DOHH2 (cell line): Measurements from ENCODE around the gene ABCF3.

Source experiments
- H3F3A ChIP-seq: fragments of 200-600 bp; sonication (generic), shearing (Covaris generic); 2 replicates; pipeline ENCODE4 v1.6.0; 2016; ENCODE audit warnings: antibody characterized with exemption, mild to moderate bottlenecking; ENCODE audit not compliant: control insufficient read depth, insufficient read depth
- H3K27ac ChIP-seq: fragments of 200-600 bp; sonication (generic); 2 replicates; pipeline ENCODE4 v1.5.1; 2014; ENCODE audit warnings: low read depth, mild to moderate bottlenecking, low read length, moderate library complexity
- H3K27me3 ChIP-seq: fragments of 200-600 bp; sonication (generic); 2 replicates; pipeline ENCODE4 v1.6.1; 2014; ENCODE audit warnings: mild to moderate bottlenecking, low read length, mixed read lengths; ENCODE audit not compliant: control insufficient read depth
- H3K36me3 ChIP-seq: fragments of 200-600 bp; sonication (generic); 2 replicates; pipeline ENCODE4 v1.6.1; 2014; ENCODE audit warnings: mild to moderate bottlenecking, low read length, moderate library complexity, mixed read lengths; ENCODE audit not compliant: control insufficient read depth
- H3K4me1 ChIP-seq: fragments of 200-600 bp; sonication (generic); 2 replicates; pipeline ENCODE4 v1.6.1; 2014; ENCODE audit warnings: mild to moderate bottlenecking, low read length, mixed read lengths; ENCODE audit not compliant: control insufficient read depth
- H3K4me2 ChIP-seq: fragments of 200-600 bp; sonication (generic); 2 replicates; pipeline ENCODE4 v1.6.0; 2014; ENCODE audit warnings: mild to moderate bottlenecking, low read length, moderate library complexity
- H3K4me3 ChIP-seq: fragments of 200-600 bp; sonication (generic); 2 replicates; pipeline ENCODE4 v1.5.1; 2014; ENCODE audit warnings: mild to moderate bottlenecking, low read length, mixed read lengths
- H3K79me2 ChIP-seq: fragments of 200-600 bp; sonication (generic); 2 replicates; pipeline ENCODE4 v1.6.1; 2014; ENCODE audit warnings: mild to moderate bottlenecking, low read length, mixed read lengths; ENCODE audit not compliant: control insufficient read depth
- H3K9me2 ChIP-seq: fragments of 200-600 bp; sonication (generic); replicated peaks from 2 replicates; pipeline ENCODE4 v1.6.1; 2014; ENCODE audit warnings: mild to moderate bottlenecking, low read length, mixed read lengths; ENCODE audit not compliant: control insufficient read depth
- H3K9me3 ChIP-seq: fragments of 200-600 bp; sonication (generic); 2 replicates; pipeline ENCODE4 v1.6.1; 2014; ENCODE audit warnings: antibody characterized with exemption, low read length, mixed read lengths; ENCODE audit not compliant: control insufficient read depth, insufficient read depth
- H4K20me1 ChIP-seq: fragments of 200-600 bp; sonication (generic); 2 replicates; pipeline ENCODE4 v1.6.0; 2014; ENCODE audit warnings: low read depth, mild to moderate bottlenecking, antibody characterized with exemption, low read length, moderate library complexity; ENCODE audit not compliant: control insufficient read depth, insufficient read depth
- CTCF ChIP-seq: fragments of 200-600 bp; sonication (generic); IDR thresholded peaks from one replicate; pipeline ENCODE4 v1.5.1; 2014; ENCODE audit warnings: antibody characterized with exemption, mild to moderate bottlenecking, low read depth, low read length; ENCODE audit not compliant: poor library complexity, severe bottlenecking
- EZH2phosphoT487 ChIP-seq: fragments of 200-600 bp; sonication (generic); IDR thresholded peaks from 2 replicates; pipeline ENCODE4 v1.6.1; 2017; ENCODE audit warnings: borderline replicate concordance, mild to moderate bottlenecking, antibody characterized with exemption, low read length, moderate library complexity, mixed read lengths

The ABCF3 gene

DNA sequence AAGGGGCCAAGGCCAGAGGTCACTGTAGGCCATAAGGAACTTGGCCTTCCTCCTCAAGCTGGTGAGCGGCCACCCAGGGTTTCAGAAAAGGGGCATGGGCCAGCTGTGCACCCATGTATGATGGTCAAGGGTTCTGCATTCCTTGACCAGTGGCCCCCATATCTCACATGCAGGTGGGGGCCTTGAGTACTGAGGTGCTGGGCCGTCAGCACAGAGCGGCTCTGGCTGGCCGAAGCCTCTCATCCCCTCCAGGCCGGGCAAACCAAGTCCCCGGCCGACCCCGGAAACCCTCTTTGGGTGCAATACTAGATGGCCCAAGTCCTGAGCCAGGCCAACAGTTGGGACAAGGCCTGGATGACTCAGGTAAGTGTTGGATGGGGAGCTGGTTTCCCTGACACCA lies 53.2 kb downstream of the ABCF3 start:
- peaks cover 23% of the 10 kb centered on the region for H3K36me3 ChIP-seq
- H3K4me2 ChIP-seq, result no peak overlapping the region
- H3K79me2 ChIP-seq, result no peaks in the 10 kb centered on the region
- peaks cover 7% of the 10 kb centered on the region for H3K4me1 ChIP-seq
- H4K20me1 ChIP-seq, result no peaks in the 10 kb centered on the region
- H3K27ac ChIP-seq, result no peak overlapping the region
- H3K4me3 ChIP-seq, result no peak overlapping the region
- no peaks in the 10 kb centered on the region for H3K9me3 ChIP-seq
- H3F3A ChIP-seq, result 0 out of 2 replicates have a peak, but pooled peaks cover 2% of the 10 kb centered on the region
- no peaks in the 10 kb centered on the region for H3K27me3 ChIP-seq
- no peaks in the 10 kb centered on the region for H3K9me2 ChIP-seq
- no peak for TF ChIP-seq CTCF
- no peak for TF ChIP-seq EZH2phosphoT487

DNA sequence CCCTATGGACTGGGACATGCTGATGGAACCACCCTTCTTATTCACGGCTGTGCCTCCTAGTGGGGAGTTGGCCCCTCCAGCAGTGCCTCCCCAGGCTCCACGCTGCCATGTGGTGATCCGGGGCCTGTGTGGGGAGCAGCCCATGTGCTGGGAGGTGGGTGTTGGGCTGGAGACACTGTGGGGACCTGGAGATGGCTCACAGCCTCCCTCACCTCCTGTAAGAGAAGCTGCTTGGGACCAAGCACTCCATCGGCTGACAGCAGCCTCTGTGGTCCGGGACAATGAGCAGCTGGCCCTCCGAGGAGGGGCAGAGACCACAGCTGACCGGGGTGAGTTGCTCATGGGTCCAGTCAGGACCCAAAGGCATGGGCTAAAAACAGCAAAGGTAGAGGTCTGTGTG lies 53.7 kb downstream of the ABCF3 start:
- no peaks in the 10 kb centered on the region for H3K9me3 ChIP-seq
- H3K79me2 ChIP-seq, result no peaks in the 10 kb centered on the region
- TF ChIP-seq CTCF (no peak), EZH2phosphoT487 (no peak)
- H3F3A ChIP-seq, result 0 out of 2 replicates have a peak, but pooled peaks cover 2% of the 10 kb centered on the region
- H3K4me1 ChIP-seq, result peaks cover 7% of the 10 kb centered on the region
- H3K9me2 ChIP-seq, result no peaks in the 10 kb centered on the region
- H4K20me1 ChIP-seq, result no peaks in the 10 kb centered on the region
- no peak overlapping the region for H3K4me3 ChIP-seq
- H3K36me3 ChIP-seq, result peaks cover 28% of the 10 kb centered on the region
- H3K27ac ChIP-seq, result no peak overlapping the region
- H3K4me2 ChIP-seq, result no peak overlapping the region
- H3K27me3 ChIP-seq, result no peaks in the 10 kb centered on the region

GRCh38 chr3:184240384-184241140 lies 54.6 kb downstream of the ABCF3 start:
- H3K9me3 ChIP-seq, result no peaks in the 10 kb centered on the region
- H3K4me1 ChIP-seq, result peaks cover 7% of the 10 kb centered on the region
- no peaks in the 10 kb centered on the region for H3K9me2 ChIP-seq
- 0 out of 2 replicates have a peak, but pooled peaks cover 2% of the 10 kb centered on the region for H3F3A ChIP-seq
- H4K20me1 ChIP-seq, result no peaks in the 10 kb centered on the region
- TF ChIP-seq EZH2phosphoT487 (no peak), CTCF (no peak)
- no peaks in the 10 kb centered on the region for H3K27me3 ChIP-seq
- H3K4me3 ChIP-seq, result no peak overlapping the region
- H3K36me3 ChIP-seq, result peaks cover 37% of the 10 kb centered on the region
- no peaks in the 10 kb centered on the region; the same call in 1 of the 2 replicates for H3K79me2 ChIP-seq
- no peak overlapping the region for H3K27ac ChIP-seq
- H3K4me2 ChIP-seq, result no peak overlapping the region
